ENCODE data around the gene PRPF8.

Gene PRPF8

GRCh38 chr17:1629504-1630310, 55.0 kb downstream of the PRPF8 start:
- H3K27ac ChIP-seq (replicated peaks), result 0 out of 2 replicates have a peak overlapping the region, but pooled peaks have one; percentile 4
- peak overlapping the region; percentile 60 for H3K4me3 ChIP-seq (replicated peaks; ENCODE audit: insufficient read depth, low read length)
- H3K27me3 ChIP-seq (ENCODE audit: insufficient read depth, poor library complexity, severe bottlenecking), result no peaks in the 10 kb centered on the region
- TF ChIP-seq CTCF (IDR thresholded peaks at IDR 0.05; ENCODE audit: insufficient read depth, low read length), result peak; percentile 20
- TF ChIP-seq POLR2AphosphoS5 (IDR thresholded peaks at IDR 0.05; ENCODE audit: low read depth), result no peak
- no peak for TF ChIP-seq GABPA (IDR thresholded peaks at IDR 0.05; ENCODE audit: low read depth)
- TF ChIP-seq REST (IDR thresholded peaks at IDR 0.05; ENCODE audit: insufficient replicate concordance, low read depth), result no peak
- TF ChIP-seq SPI1 (IDR thresholded peaks at IDR 0.05; ENCODE audit: borderline replicate concordance, low read depth), result no peak
- DNase-seq (ENCODE audit: low read depth in 1 of 2, low spot score in 1 of 2), result peak in 1 of 2 experiments; percentile 66

- peak overlapping the region; percentile 60 for H3K4me3 ChIP-seq (replicated peaks; ENCODE audit: insufficient read depth, low read length)
- TF ChIP-seq SPI1 (IDR thresholded peaks at IDR 0.05; ENCODE audit: borderline replicate concordance, low read depth) (no peak), CTCF (IDR thresholded peaks at IDR 0.05; ENCODE audit: insufficient read depth, low read length) (no peak), POLR2AphosphoS5 (IDR thresholded peaks at IDR 0.05; ENCODE audit: low read depth) (no peak), GABPA (IDR thresholded peaks at IDR 0.05; ENCODE audit: low read depth) (no peak), REST (IDR thresholded peaks at IDR 0.05; ENCODE audit: insufficient replicate concordance, low read depth) (no peak)
- no peaks in the 10 kb centered on the region for H3K27me3 ChIP-seq (ENCODE audit: insufficient read depth, poor library complexity, severe bottlenecking)
- DNase-seq (ENCODE audit: low read depth in 1 of 2, low spot score in 1 of 2), result peak in 1 of 2 experiments; percentile 81
- H3K27ac ChIP-seq (replicated peaks), result peak overlapping the region; percentile 72
Measured at GRCh38 chr17:1628856-1629503, 55.7 kb downstream of the PRPF8 start.

GRCh38 chr17:1627982-1628855, 56.4 kb downstream of the PRPF8 start, which contains the start of gene SLC43A2:
Gene SLC43A2 (minus strand): TSS chr17:1628834. CDS start chr17:1627874, 960 bp downstream.
- H3K27me3 ChIP-seq (ENCODE audit: insufficient read depth, poor library complexity, severe bottlenecking), result no peaks in the 10 kb centered on the region
- peak within 1 kb of the TSS; percentile 72 for H3K27ac ChIP-seq (replicated peaks)
- TF ChIP-seq POLR2AphosphoS5 (IDR thresholded peaks at IDR 0.05; ENCODE audit: low read depth), result no peak
- no peak for TF ChIP-seq REST (IDR thresholded peaks at IDR 0.05; ENCODE audit: insufficient replicate concordance, low read depth)
- TF ChIP-seq CTCF (IDR thresholded peaks at IDR 0.05; ENCODE audit: insufficient read depth, low read length), result no peak
- no peak for TF ChIP-seq GABPA (IDR thresholded peaks at IDR 0.05; ENCODE audit: low read depth)
- no peak for TF ChIP-seq SPI1 (IDR thresholded peaks at IDR 0.05; ENCODE audit: borderline replicate concordance, low read depth)
- peak in 1 of 2 experiments; percentile 63 for DNase-seq (ENCODE audit: low read depth in 1 of 2, low spot score in 1 of 2)
- H3K4me3 ChIP-seq (replicated peaks; ENCODE audit: insufficient read depth, low read length), result peak within 1 kb of the TSS; percentile 60
